CD4-positive, alpha-beta T cell treated with Interleukin-4 for 1 hour (primary cell): ENCODE measurements around the gene CEP19.

ENCODE experiments used
- DNase-seq, 2 donors: peaks; one replicate each; pipeline ENCODE4 v3.0.0-alpha.2; 2020 to 2022

The CEP19 gene

GRCh38 chr3:196707566-196707965 is 4.5 kb downstream of the CEP19 start:
- no peak for DNase-seq

GRCh38 chr3:196706731-196707130 is 5.3 kb downstream of the CEP19 start:
- DNase-seq = no peak

- DNase-seq = no peak
These were observed 5.7 kb downstream of the CEP19 start for GRCh38 chr3:196706327-196706726.

- DNase-seq = no peak
These were observed 11.2 kb downstream of the CEP19 start for GRCh38 chr3:196700801-196701200.

- no peak for DNase-seq
These were observed 12.3 kb downstream of the CEP19 start for GRCh38 chr3:196699749-196700148.

GRCh38 chr3:196697270-196697669 is 14.8 kb downstream of the CEP19 start:
- no peak for DNase-seq

GRCh38 chr3:196695849-196696226 is 16.2 kb downstream of the CEP19 start:
- no peak for DNase-seq

- DNase-seq = peak; percentile 33 to 51
These were observed 16.9 kb downstream of the CEP19 start for GRCh38 chr3:196694941-196695848.

- peak; percentile 46 to 68 for DNase-seq
These were observed 17.8 kb downstream of the CEP19 start for GRCh38 chr3:196694202-196694638.

- DNase-seq = no peak
These were observed 20.7 kb downstream of the CEP19 start for GRCh38 chr3:196691386-196691785.

- no peak for DNase-seq
These were observed 21.9 kb downstream of the CEP19 start for GRCh38 chr3:196689941-196690660.

- peak; percentile 23 to 64 for DNase-seq
These were observed 23.7 kb downstream of the CEP19 start for GRCh38 chr3:196688349-196688748.

GRCh38 chr3:196686436-196686835 is 25.6 kb downstream of the CEP19 start:
- DNase-seq = no peak

- peak; percentile 71 to 79 for DNase-seq
These were observed 27.3 kb downstream of the CEP19 start for GRCh38 chr3:196684548-196685407.

GRCh38 chr3:196677931-196678330 is 34.1 kb downstream of the CEP19 start:
- no peak for DNase-seq

GRCh38 chr3:196677353-196677752 is 34.7 kb downstream of the CEP19 start:
- DNase-seq = no peak

GRCh38 chr3:196673632-196674031 is 38.4 kb downstream of the CEP19 start:
- DNase-seq = no peak

- DNase-seq = no peak
These were observed 41.7 kb downstream of the CEP19 start for GRCh38 chr3:196670339-196670738.

- DNase-seq = no peak
These were observed 44.8 kb downstream of the CEP19 start for GRCh38 chr3:196667056-196667825.

- no peak for DNase-seq
These were observed 45.8 kb downstream of the CEP19 start for GRCh38 chr3:196666001-196666867.
